Activated CD4-positive, alpha-beta T cell treated with anti-CD3 and anti-CD28 coated beads, Interleukin-10, Interleukin-2, amounts not matched to agents 100 ng/mL and 50 ng/mL, durations not matched to agents 16 hours and 8 hours (primary cell): ENCODE data around the gene MBD3.

Source experiments
- DNase-seq: peaks from one replicate; pipeline ENCODE4 v3.0.0-alpha.2; 2020

Gene MBD3

DNA sequence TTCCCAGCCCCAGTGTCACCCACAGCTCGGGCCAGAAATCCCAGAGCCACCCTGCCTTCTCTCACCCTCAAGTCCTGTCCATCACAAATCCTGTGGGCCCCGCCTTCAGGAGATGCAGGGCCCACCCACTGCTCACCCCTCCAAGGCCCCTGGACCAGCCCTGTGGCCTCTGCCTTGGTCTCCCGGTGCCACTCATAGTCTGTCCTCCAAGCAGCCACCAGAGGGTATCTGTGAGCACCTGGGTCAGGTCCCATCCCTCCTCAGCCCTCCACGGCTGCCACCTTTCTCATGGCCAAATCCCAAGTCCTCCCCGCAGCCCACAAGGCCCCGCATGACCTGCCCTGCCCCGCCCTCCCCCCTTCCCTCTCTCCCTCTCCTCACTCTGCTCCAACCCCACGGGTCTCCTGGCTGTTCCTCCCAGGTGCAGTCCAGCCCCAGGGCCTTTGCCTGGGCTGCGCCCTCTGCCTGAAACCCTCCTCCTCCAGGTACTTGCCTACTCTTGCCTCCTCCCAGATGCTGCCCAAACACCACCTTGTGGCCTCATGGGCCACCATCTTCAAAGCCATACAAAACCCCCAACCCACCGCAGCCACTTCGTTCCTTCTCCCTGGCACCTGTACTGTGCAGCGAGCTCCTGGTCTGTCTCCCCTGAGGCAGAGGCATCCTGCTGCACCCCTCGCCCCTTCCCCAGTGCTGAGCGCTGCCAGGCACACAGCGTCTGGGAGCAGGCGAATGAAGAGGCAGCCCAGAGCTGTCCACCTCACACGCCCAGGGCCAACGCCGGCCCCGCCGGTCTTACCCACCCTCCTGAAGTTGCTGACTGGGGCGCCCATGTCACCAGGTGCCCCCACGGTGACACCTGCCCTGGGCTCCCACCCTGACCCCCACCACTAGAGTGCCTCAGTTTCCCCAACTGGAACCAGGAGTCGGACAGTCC lies 25.8 kb upstream of the MBD3 start:
- DNase-seq = peak; percentile 39

DNA sequence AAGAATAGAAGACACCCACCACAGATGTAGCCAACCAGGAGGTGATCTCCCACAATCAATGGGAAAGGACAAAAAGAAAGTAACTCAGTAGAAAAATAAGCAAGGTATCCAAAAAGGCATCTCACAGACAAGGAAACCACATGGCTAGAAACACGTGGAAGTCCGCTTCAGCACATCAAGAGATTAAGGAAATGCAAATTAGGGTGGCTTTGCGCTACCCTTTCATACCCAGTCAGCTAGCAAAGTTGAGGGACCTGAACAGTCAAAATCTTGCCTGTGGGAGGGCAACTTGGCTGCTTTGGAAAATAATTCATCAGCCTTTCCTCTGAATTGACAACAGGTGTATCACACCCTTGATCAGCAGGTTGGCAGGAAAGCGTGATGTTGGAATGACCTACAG lies 24.2 kb upstream of the MBD3 start:
- no peak for DNase-seq

DNA sequence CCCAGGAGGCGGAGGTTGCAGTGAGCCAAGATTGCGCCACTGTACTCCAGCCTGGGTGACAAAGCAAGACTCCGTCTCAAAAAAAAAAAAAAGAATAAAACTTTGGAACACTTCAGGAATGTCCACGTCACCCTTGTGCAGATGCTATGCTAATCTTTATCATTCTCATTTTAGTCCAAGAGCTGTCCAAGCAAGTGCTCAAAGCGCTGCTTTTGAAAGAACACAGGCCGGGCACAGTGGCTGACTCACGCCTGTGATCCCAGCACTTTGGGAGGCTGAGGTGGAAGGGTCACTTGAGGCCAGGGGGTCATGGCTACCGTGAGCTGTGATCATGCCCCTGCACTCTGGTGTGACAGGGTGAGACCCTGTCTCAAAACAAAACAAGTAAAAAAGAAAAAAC lies 23.7 kb upstream of the MBD3 start:
- DNase-seq = no peak

DNA sequence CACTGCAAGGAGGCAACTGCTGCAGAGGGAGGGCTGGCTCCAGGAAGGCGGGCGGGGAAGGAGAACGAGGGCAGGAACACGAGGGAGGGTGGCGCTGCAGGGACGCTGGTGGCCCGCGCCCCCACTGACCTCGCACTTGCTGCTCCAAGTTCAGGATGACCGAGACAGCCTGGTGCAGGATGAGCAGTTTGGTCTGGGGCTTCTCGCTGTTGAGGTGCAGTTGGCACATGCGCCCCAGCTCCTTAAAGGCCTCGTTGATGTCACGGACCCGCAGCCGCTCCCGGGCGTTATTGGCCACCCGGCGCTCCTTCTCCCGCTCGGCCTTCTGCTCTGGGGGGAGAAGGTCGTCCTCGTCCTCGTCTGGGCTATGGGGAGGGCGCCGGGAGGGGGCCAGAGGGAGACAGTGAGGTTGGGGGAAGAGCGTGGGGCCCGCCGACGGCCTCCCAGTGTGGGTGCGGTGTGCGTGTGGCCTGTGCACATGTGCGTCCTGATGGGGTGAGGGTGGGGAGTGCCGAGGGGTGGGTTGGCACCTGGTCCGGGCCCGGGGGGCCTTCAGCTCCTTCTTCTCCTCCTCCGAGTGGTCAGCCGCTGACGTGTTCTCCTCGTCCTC lies 22.6 kb upstream of the MBD3 start:
- no peak for DNase-seq

DNA sequence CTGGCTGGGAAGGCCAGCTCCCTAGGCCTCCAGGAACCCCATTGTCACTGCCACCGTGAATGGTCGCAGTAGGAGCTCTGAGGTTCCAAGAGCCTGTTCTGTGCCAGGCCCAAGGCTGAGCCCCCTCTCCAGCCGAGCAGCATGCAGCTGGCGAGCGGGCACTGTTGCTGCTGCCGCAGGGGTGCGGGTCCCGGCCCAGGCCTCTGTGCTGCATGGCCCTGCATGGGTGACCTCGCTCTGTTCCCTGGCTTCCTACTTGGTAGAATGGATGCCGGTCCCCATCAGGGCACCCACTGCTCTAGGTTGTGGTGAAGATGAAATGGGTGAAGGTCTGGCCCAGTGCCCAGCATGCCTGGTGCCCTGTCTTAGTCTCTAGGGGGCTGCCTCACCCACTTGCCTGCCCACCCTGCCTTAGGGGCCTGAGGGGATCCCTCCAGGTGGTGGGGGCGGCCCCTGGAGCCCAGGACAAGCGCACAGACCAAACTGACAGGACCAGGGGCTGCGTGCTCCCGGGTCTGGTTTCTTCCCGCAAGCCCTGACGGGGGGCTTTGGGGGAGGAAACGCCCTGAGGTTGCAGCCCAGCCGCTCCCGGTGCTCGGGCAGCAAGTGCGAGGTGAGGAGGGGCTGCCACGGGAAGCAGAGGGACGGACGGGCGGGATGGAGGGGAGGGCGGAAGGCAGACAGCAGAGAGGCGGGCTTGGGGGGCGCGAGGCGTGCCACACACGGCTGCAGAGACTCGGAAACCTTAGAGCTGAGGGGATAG lies 21.3 kb upstream of the MBD3 start:
- DNase-seq = no peak

DNA sequence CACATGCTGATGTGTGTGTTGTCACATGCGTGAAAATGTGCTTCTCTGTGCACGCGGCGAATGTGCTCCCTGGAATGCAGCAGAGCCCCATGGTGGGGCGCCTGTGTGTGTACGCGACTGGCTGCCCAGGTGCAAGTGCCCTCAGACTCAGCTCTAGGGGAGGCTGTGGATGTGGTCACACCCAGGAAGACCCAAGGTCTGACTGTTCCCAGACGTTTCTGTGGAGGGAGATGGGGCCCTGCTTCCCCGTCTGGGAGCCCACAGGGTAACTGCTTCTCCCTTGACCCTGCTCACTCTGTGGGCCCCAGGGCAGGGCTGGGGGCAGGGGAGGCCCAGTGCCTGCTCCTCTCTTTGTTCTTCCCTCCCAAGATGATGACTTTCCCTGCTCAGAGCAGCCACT lies 20.5 kb upstream of the MBD3 start:
- no peak for DNase-seq

DNA sequence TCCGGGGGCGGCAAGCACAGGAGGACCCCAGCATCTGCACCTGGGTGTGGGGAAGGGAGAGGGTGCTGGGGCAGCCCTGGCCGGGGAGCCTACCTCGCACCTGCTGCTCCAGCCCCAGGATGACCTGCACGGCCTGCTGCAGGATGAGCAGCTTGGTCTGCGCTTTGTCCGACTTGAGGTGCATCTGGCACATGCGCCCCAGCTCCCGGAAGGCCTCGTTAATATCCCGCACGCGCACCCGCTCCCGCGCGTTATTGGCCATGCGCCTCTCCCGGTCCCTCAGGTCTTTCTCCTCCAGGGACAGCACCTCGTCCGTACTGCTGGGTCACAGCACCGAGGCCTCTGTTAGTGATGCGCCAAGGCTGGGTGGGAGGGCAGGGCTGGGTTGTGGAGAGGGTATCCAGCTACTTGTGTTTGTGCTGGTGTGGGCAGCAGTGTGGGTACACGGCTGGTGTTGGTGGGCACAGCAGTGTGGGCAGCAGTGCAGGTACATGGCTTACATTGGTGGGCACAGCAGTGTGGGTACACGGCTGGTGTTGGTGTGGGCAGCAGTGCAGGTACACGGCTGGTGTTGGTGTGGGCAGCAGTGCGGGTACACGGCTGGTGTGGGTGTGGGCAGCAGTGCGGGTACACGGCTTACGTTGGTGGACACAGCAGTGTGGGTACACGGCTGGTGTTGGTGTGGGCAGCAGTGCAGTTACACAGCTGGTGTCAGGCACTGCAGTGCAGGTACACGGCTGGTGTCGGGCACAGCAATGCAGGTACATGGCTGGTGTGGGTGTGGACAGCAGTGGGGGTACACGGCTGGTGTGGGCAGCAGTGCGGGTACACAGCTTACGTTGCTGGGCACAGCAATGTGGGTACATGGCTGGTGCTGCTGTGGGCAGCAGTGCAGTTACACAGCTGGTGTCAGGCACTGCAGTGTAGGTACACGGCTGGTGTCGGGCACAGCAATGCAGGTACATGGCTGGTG lies 19.7 kb upstream of the MBD3 start:
- no peak for DNase-seq

DNA sequence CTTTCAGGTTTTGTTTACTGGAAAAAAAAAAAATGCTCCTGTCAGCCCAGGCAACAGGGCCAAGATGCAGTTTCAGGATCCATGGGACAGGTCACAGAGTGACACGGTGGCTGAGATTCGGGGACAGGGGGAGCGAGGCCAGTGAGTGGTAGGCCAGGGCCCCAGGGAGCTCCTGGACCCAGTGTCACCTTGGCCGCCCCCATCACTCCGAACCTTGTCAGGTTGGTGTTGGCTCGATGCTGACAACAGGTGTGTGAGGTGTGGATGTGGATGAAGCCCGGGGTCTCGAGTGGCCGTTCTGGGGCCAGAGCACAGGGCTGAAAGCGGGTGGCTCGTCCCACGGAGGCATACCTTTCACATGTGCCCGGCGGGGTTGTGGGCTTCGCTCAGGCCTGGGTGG lies 18.7 kb upstream of the MBD3 start:
- DNase-seq = no peak

DNA sequence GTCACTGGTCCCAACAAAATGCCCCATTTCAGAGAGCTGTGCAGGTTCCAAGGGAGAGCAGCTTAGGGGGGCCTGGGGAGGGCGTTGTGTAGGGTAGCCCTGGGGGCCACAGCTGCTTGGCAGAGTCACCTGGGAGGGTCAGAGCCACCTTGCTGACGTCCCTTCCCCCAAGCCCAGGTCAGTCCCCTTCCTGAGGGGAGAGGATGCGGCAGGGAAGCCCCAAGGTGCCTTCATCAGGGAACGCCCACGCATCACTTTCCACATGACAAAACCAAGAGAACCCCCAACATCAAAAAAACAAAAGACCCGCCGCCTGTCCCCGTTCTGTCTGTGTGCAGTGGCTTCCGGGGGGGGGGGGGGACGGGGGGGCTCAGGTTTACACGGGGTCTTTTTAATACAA lies 17.9 kb upstream of the MBD3 start:
- no peak for DNase-seq

DNA sequence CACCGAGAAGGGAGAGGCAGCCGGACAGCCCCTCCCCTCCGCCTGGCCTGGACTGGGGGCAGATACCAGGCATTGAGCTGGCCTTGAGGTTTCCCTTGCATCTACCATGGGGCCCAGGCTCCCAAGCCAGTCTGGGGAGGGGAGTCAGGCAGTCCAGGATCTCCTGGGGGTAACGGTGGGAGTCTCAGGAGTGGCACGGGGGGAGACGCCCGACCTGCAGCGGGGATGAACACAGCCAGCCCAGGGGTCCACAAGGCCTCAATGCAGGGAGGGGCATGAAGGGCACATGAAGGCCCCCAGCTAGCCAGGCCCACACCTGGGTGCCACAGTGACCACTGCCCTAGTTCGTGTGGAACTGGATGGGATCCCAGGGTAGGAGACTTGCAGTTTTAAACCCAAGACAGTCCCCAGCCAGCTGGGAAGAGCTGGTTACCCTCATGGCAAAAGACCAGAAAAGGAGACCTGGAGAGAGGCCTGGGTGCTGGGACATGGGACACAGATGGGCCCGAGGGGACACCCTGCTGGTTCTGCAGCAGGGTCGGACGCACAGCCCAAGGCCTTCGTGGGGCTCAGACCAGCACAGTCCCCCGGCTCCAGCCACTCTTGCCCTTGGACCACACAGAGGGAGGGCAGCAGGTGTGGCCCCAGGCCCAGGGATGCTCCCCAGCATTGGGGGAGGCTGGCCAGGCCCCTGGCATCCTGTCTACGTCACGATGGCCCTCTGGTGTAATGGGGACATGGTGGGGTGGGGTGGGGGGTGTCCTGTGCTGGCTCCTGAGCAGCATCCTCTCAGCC lies 17.2 kb upstream of the MBD3 start:
- no peak for DNase-seq

DNA sequence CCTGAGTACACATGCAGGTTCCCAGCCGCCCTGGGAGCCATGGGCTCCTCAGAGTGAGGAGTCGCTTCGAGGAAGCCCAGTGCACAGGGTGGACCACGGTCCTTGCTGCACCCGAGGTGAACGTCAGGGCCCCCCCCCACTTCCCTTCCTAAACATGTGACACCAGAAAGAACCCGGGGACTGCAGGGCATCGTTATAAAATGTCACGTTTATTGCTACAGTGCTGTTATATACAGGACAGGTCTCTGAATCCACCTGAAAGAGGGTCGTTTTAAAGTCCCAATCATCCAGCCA lies 16.4 kb upstream of the MBD3 start:
- DNase-seq = no peak

DNA sequence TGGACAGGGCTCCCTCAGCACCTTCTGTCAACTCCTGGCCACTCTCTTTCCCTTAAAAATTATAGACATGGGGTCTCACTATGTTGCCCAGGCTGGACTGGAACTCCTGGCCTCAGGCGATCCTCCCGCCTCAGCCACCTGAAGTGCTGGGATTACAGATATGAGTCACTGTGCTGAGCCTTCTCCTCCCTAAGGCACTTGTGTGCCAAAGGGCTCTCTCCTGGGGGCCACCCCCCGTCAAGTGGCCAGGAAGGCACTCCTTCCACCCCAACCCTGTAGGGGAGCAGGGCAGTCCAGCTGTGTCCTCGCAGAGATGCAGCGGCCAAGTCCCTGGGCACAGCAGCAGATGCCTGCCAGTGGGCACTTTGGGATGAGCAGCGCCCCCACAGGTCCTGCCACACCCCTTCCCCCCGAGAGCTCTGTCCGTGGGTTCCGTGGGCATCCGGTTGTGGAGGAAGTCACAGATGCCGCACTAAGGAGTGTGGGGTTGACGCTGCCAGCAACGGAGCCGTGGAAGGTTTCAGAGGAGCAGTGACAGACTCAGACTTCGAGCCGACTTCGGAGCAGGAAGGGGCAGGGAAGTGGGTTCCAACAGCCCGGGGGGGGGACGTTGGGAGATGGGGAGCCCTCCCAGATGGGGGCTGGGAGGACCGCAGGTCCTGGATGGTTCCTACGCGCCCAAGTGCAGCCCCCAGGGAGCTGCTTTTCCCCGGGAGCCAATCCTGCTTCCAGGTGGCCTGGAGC lies 15.9 kb upstream of the MBD3 start:
- DNase-seq = no peak

DNA sequence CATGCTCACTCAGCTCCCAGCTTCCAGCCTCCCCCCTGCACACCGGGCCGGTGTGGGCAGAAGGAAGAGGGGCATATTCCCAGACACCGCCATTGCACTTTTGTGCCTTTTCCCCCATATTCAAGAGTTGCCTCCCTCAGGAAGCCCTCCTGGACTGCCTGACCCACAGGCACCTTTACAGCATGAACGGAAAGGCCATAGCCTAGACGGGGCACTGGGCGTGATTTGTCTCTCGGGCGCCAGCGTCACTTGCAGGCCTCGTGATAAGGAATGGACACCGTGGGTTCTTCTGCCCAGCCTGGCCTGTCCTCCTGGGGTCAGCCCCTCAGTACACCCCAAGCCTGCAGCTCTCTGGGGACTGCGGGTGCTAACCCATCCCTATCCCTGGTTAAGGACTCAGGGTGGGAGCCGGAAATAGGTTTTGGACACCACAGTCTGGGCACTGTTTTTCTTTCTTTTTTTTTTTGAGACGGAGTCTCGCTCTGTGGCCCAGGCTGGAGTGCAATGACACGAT lies 13.5 kb upstream of the MBD3 start:
- DNase-seq = no peak

DNA sequence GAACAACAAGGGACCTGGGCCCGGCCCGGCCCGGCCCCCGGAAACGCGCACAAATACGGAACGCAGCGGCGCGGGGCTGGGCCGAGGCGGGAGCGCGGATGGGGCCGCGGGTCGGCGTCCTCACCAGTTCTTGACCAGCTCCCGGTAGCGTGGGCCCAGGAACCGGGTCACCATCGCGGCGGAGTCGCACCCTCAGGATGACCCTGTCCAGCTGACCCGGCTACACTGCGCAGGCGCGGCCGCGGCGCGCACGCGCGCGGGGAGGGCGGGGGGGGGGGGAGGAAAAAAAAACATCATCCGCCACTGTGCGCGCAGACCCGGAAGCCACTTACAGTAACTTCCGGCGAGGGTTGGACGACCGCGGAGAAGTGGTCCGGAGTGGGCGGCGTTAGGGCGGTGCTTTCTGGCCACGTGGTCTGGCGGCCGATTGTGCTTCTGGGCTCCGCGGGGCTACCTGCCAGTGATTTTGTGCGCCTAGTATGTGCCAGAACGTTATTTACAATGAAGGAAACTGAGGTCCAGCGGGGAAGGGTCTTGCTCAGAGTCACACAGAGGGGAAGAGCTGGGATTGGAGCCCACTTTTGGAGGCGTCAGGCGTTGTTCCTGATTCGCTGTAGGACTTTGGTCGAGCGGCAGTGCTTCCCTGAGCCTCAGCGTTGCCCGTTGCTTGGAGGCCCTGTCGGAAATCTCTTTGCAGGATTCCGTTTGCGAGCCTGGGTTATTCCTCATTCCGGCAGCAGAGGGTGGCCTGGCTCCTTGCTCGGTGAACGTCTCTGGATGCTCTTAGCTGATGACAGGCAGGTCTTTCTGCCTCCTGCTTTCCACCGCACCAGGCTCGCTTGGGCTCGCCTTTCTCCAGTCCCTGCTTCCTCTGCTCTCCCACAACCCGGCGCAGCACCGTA lies 12.8 kb upstream of the MBD3 start, which contains the start of gene UQCR11:
TSS of gene UQCR11 (minus strand) at position 227 of the 902 bp plus-strand sequence. CDS start at position 174, 53 bp downstream.
- DNase-seq = peak; percentile 96

DNA sequence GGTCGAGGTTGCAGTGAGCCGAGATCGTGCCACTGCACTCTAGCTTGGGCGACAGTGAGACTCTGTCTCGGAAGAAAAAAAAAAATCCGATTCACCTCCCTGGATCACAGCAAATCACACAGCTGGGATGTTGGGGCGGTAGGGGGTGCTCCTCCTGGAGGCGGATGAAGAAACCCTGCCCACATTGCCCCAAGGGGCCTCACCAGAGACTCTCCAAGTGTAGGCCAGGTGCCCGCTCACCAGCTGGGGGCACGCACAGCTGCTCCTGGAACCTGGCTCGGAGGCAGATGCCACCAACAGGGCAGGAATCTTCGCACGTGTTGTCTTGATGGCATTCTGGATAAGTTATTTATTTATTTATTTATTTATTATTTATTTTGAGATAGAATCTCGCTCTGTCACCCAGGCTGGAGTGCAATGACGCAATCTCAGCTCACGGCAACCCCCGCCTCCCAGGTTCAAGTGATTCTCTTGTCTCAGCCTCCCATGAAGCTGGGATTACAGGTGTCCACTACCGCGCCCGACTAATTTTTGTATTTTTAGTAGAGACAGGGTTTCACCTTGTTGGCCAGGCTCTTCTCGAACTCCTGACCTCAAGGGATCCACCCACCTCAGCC lies 9.5 kb upstream of the MBD3 start:
- DNase-seq = no peak

DNA sequence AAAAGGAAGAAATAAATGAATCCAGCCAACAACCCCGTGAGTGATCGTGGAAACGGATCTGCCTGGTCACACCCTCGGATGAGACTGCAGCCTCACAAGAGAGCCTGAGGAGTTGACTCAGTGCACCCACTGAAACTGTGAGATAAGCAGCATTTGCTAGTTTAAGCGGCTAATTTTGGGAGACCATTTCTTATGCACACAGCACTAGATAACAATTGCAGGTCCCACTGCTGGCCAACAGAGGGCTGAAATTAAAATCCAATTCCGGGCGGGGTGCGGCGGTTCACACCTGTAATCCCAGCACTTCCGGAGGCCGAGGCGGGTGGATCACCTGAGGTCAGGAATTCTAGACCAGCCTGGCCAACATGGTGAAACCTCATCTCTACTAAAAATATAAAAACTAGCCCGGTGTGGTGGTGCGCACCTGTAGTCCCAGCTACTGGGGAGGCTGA lies 9.0 kb upstream of the MBD3 start:
- DNase-seq = no peak

DNA sequence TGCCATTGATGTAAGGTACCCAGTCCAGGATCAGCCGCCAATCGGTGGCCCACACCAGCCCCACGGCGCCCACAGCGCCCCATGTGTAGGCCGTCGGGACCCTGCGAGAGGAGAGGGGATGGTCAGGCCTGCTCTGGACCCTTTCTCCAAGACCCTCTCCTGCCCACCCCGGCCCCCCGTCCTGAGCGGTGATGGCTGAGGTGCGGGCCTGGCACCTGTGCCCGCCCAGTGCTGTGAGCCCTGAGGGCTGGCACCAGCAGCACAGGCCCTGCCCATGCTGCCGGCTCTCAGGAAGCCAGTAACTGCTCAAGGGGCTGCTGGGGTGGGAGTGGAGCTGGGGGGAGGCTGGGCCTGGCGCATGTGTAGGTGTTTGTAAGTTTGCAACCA lies 6.8 kb upstream of the MBD3 start:
- DNase-seq = no peak

DNA sequence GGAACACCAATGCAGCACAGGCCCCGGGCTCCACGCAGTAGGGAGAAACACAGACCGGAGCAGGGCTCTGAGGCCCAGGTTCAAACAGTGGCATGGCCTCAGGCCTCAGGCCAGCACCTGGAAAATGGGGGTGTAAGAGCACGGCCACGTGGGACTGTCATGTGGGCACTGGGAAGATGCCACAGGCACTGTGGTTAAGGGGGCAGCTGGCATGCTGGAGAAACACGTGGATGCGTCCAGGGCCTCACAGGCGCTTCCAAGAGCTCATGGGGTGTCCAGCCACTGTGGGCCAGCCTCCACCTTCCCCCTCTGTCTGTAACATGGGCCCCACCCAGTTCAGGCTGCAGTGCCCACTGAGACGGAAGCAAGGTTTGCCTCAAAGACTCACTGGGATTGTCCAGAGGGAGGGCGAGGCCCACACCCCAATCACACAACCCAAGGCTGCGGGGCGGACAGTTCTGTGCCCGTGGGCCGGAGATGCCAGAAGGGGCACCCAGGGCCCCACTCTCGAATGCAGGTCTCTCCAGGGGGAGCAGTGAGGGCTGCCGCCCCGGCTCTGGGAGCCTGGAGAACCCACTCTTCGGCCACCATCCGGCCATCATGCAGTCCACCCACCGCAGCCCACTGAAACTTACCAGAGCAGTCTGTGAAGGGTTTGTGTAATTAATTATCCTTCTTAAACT lies 6.3 kb upstream of the MBD3 start:
- DNase-seq = no peak

DNA sequence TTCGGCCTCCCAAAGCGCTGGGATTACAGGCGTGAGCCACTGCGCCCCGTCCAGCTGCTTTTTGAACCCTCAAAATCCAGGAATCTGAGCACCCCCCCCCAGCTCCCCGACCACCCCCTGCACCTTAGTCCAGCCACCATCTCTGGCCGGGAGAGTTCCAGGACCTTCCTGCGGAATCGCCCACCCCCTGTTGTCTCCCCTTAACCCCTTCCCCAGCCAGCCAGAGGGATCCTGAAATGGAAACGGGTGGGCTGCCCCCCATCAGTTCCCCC lies 772 bp upstream of the MBD3 start:
- no peak for DNase-seq
